ENCODE measurements around the gene PACSIN2.

DNA sequence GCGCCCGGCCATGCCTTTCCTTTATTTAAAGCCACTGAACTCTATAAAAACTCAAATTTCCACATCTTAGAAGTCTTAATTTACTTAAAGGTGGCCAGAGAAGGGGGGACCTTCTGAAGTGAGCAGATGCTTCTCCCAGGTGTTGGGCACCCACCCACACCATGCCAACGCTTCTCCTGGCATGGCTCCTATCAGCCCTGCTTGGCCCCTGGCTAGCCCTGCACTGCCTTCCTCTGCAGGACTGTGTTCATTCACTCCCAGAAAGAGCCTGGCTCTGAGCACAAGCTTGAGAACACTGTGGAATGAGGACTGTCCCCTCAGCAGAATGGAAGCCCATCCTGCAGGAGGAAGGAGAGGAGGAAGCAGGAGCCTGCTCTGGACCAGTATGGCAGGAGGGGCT, 123.3 kb downstream of the PACSIN2 start:
- TF ChIP-seq, protein P1, sequence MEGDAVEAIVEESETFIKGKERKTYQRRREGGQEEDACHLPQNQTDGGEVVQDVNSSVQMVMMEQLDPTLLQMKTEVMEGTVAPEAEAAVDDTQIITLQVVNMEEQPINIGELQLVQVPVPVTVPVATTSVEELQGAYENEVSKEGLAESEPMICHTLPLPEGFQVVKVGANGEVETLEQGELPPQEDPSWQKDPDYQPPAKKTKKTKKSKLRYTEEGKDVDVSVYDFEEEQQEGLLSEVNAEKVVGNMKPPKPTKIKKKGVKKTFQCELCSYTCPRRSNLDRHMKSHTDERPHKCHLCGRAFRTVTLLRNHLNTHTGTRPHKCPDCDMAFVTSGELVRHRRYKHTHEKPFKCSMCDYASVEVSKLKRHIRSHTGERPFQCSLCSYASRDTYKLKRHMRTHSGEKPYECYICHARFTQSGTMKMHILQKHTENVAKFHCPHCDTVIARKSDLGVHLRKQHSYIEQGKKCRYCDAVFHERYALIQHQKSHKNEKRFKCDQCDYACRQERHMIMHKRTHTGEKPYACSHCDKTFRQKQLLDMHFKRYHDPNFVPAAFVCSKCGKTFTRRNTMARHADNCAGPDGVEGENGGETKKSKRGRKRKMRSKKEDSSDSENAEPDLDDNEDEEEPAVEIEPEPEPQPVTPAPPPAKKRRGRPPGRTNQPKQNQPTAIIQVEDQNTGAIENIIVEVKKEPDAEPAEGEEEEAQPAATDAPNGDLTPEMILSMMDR (IDR thresholded peaks at IDR 0.05; ENCODE audit: insufficient read depth, low read length, poor library complexity, severe bottlenecking), result no peak
- no peak for TF ChIP-seq EZH2phosphoT487 (conservative IDR thresholded peaks at IDR 0.05; ENCODE audit: low read length)
